NT2/D1 (cell line): ENCODE data around the gene DIAPH1.

ENCODE experiments used
- SUZ12 ChIP-seq: IDR thresholded peaks from 2 replicates; pipeline ENCODE4 v1.6.1; 2011; ENCODE audit not compliant: insufficient read length, insufficient read depth; ENCODE audit errors: extremely low read depth
- YY1 ChIP-seq: IDR thresholded peaks from 2 replicates; pipeline ENCODE4 v1.6.1; 2011; ENCODE audit not compliant: insufficient read length, insufficient read depth
- ZNF274 ChIP-seq: IDR thresholded peaks from 2 replicates; pipeline ENCODE4 v1.6.1; 2011; ENCODE audit warnings: mild to moderate bottlenecking, low read depth, low read length

GRCh38 chr5:141501761-141502160 lies 117.0 kb downstream of the DIAPH1 start:
- TF ChIP-seq ZNF274 = no peak
- no peak for TF ChIP-seq YY1
- no peak for TF ChIP-seq SUZ12
